GM13977 (cell line): ENCODE results near the gene KANK4.

Experiments
- DNase-seq: peaks from one replicate; pipeline ENCODE4 v3.0.0; 2012; ENCODE audit warnings: low spot score
- CTCF ChIP-seq: IDR thresholded peaks from 2 replicates; pipeline ENCODE4 v1.5.1; 2012; ENCODE audit warnings: mild to moderate bottlenecking, control low read depth; ENCODE audit not compliant: insufficient read depth; ENCODE audit errors: extremely low read depth, missing control alignments
- in situ Hi-C: fragments of 300-500 bp; cut with MboI; formaldehyde crosslinking; loops from one replicate; pipeline ENCODE4 v1.12.0; 2022; ENCODE audit warnings: low sequenced_read_pairs, low pct_unique_long_range_greater_than_20kb, mixed read lengths, inconsistent platforms; ENCODE audit not compliant: unreplicated experiment

Gene KANK4

GRCh38 chr1:62333441-62333840 lies 14.2 kb upstream of the KANK4 start:
- DNase-seq: no peak
- TF ChIP-seq CTCF: no peak
- in situ Hi-C loops: no loop called here

- in situ Hi-C loops: no loop called here
- no peak for DNase-seq
- TF ChIP-seq CTCF: no peak
Measured at GRCh38 chr1:62327360-62328055, 8.3 kb upstream of the KANK4 start.

GRCh38 chr1:62325681-62326080 lies 6.4 kb upstream of the KANK4 start:
- no peak for DNase-seq
- in situ Hi-C loops: no loop called here
- no peak for TF ChIP-seq CTCF

- no peak for TF ChIP-seq CTCF
- in situ Hi-C loops: no loop called here
- no peak for DNase-seq
Measured at GRCh38 chr1:62325081-62325480, 5.8 kb upstream of the KANK4 start.

- TF ChIP-seq CTCF: no peak
- no peak for DNase-seq
- in situ Hi-C loops: no loop called here
Measured at GRCh38 chr1:62321446-62321845, 2.2 kb upstream of the KANK4 start.

- no peak for DNase-seq
- in situ Hi-C loops: no loop called here
- TF ChIP-seq CTCF: no peak
Measured at GRCh38 chr1:62318320-62318755, 896 bp downstream of the KANK4 start.
